ENCODE data around the gene MON1A. TPM values are rescaled to one million over a fixed set of nuclear protein-coding genes. Genes with fewer than 3 reads are reported as not detected.
A peak's percentile ranks its signal among the peaks of the same experiment; 100 is the strongest.

The MON1A gene
- total RNA-seq, 1 experiment from 2014 or later = 9.0 TPM

GRCh38 chr3:49930922-49931321, 1.3 kb upstream of the MON1A start:
- Histone ChIP-seq H3K9me3 (ENCODE audit: control insufficient read depth in 1 of 2, insufficient read depth in 1 of 2, low read depth in 1 of 2, low read length in 2 of 2) (no peaks in the 10 kb centered on the region), H3K4me3 (replicated peaks in 1 of 2; ENCODE audit: low read depth in 1 of 2, low read length in 2 of 2) (no peak overlapping the region), H3K4me1 (ENCODE audit: control insufficient read depth in 1 of 2, insufficient read depth in 2 of 2, low read length in 2 of 2) (peaks cover 17 to 31% of the 10 kb centered on the region in 2 experiments), H3K4me2 (ENCODE audit: low read length) (peak overlapping the region; percentile 82), H3K27ac (ENCODE audit: low read depth, low read length) (no peak overlapping the region), H3K36me3 (ENCODE audit: control insufficient read depth in 1 of 2, insufficient read depth in 2 of 2, low read length in 2 of 2) (no peaks in the 10 kb centered on the region), H2AFZ (ENCODE audit: low read depth, low read length, poor library complexity, severe bottlenecking) (no peak overlapping the region), H3K27me3 (ENCODE audit: insufficient read depth, low read length) (no peaks in the 10 kb centered on the region), H4K20me1 (ENCODE audit: insufficient read depth) (no peaks in the 10 kb centered on the region), H3K79me2 (ENCODE audit: insufficient read depth, low read length) (no peaks in the 10 kb centered on the region), H3K9me2 (ENCODE audit: insufficient read depth) (no peaks in the 10 kb centered on the region), H3K9ac (ENCODE audit: low read length) (no peak overlapping the region)
- CTCF ChIA-PET = interaction anchor here (0.5 to 1.6 kb wide), 3 partner anchors 9 to 837 kb away, joined by 3 to 4 read pairs (median 4); partner anchors contain the start of genes QRICH1 and RBM6
- RAD21 ChIA-PET (ENCODE audit: low non-redundant PET in 1 of 2, low total read pairs in 2 of 2, uncharacterized antibody in 2 of 2, unreplicated experiment in 2 of 2) = no interaction called here
- POLR2A ChIA-PET = interaction anchor here (4.4 kb wide), 1 partner anchor 9 kb away, joined by 38 read pairs; the partner anchor contains the start of gene RBM6
- intact Hi-C loops (cut with micrococcal nuclease) = no loop called here
- DNase-seq (ENCODE audit: low read depth, low spot score) (peak; percentile 53), ATAC-seq (peak; percentile 53)
- BruUV-seq (replicated peaks) = no TSS peak
- peak; percentile 45; the same call in 1 of the 2 replicates for TF ChIP-seq RAD21 (IDR thresholded peaks at IDR 0.05; ENCODE audit: low read depth)
- no peak for TF ChIP-seq ZNF274 (IDR thresholded peaks at IDR 0.05; ENCODE audit: low read depth, low read length)
- no peak for TF ChIP-seq CBX3 (IDR thresholded peaks at IDR 0.05; ENCODE audit: low read depth)
- TF ChIP-seq SIN3A (IDR thresholded peaks at IDR 0.05; ENCODE audit: low read depth) = no peak
- TF ChIP-seq YY1 (IDR thresholded peaks at IDR 0.05; ENCODE audit: extremely low read depth, insufficient replicate concordance, low read depth, low read length) = no peak
- TF ChIP-seq CEBPB (IDR thresholded peaks at IDR 0.05; ENCODE audit: low read depth) = no peak
- TF ChIP-seq MAX (IDR thresholded peaks at IDR 0.05) = no peak
- TF ChIP-seq FOSL1 (IDR thresholded peaks at IDR 0.05; ENCODE audit: low read depth) = no peak
- no peak for TF ChIP-seq EZH2 (IDR thresholded peaks at IDR 0.05)
- TF ChIP-seq EGR1 (IDR thresholded peaks at IDR 0.05; ENCODE audit: low read depth) = no peak
- no peak for TF ChIP-seq ELF1 (IDR thresholded peaks at IDR 0.05; ENCODE audit: borderline replicate concordance, low read depth)
- TF ChIP-seq, protein P1, sequence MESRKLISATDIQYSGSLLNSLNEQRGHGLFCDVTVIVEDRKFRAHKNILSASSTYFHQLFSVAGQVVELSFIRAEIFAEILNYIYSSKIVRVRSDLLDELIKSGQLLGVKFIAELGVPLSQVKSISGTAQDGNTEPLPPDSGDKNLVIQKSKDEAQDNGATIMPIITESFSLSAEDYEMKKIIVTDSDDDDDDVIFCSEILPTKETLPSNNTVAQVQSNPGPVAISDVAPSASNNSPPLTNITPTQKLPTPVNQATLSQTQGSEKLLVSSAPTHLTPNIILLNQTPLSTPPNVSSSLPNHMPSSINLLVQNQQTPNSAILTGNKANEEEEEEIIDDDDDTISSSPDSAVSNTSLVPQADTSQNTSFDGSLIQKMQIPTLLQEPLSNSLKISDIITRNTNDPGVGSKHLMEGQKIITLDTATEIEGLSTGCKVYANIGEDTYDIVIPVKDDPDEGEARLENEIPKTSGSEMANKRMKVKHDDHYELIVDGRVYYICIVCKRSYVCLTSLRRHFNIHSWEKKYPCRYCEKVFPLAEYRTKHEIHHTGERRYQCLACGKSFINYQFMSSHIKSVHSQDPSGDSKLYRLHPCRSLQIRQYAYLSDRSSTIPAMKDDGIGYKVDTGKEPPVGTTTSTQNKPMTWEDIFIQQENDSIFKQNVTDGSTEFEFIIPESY (IDR thresholded peaks at IDR 0.05; ENCODE audit: extremely low read depth, insufficient replicate concordance, low read length) = no peak
- TF ChIP-seq ZFX (IDR thresholded peaks at IDR 0.05) = no peak
- TF ChIP-seq TCF7L2 (IDR thresholded peaks at IDR 0.05; ENCODE audit: borderline replicate concordance, extremely low read depth, insufficient read depth, insufficient read length) = no peak
- TF ChIP-seq, protein P2, sequence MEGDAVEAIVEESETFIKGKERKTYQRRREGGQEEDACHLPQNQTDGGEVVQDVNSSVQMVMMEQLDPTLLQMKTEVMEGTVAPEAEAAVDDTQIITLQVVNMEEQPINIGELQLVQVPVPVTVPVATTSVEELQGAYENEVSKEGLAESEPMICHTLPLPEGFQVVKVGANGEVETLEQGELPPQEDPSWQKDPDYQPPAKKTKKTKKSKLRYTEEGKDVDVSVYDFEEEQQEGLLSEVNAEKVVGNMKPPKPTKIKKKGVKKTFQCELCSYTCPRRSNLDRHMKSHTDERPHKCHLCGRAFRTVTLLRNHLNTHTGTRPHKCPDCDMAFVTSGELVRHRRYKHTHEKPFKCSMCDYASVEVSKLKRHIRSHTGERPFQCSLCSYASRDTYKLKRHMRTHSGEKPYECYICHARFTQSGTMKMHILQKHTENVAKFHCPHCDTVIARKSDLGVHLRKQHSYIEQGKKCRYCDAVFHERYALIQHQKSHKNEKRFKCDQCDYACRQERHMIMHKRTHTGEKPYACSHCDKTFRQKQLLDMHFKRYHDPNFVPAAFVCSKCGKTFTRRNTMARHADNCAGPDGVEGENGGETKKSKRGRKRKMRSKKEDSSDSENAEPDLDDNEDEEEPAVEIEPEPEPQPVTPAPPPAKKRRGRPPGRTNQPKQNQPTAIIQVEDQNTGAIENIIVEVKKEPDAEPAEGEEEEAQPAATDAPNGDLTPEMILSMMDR (IDR thresholded peaks at IDR 0.05 in 2 of 3, conservative IDR thresholded peaks at IDR 0.05 in 1 of 3; ENCODE audit: borderline replicate concordance in 1 of 3, insufficient read depth in 1 of 3, low read depth in 2 of 3, low read length in 2 of 3) = peak in 2 of 3 experiments; percentile 25 to 34; a peak in 2 of 6 replicates
- no peak for TF ChIP-seq POLR2A (IDR thresholded peaks at IDR 0.05; ENCODE audit: borderline replicate concordance, extremely low read depth, insufficient read depth, insufficient read length)
- no peak for TF ChIP-seq EZH2phosphoT487 (IDR thresholded peaks at IDR 0.05; ENCODE audit: borderline replicate concordance)
- TF ChIP-seq JUND (IDR thresholded peaks at IDR 0.05) = no peak
- TF ChIP-seq REST (IDR thresholded peaks at IDR 0.05; ENCODE audit: low read depth) = no peak
- TF ChIP-seq, protein P3, sequence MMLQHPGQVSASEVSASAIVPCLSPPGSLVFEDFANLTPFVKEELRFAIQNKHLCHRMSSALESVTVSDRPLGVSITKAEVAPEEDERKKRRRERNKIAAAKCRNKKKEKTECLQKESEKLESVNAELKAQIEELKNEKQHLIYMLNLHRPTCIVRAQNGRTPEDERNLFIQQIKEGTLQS (IDR thresholded peaks at IDR 0.05) = no peak
- TF ChIP-seq SRF (IDR thresholded peaks at IDR 0.05; ENCODE audit: low read depth) = no peak
